ENCODE results near the gene MPRIP.

MPRIP gene

DNA sequence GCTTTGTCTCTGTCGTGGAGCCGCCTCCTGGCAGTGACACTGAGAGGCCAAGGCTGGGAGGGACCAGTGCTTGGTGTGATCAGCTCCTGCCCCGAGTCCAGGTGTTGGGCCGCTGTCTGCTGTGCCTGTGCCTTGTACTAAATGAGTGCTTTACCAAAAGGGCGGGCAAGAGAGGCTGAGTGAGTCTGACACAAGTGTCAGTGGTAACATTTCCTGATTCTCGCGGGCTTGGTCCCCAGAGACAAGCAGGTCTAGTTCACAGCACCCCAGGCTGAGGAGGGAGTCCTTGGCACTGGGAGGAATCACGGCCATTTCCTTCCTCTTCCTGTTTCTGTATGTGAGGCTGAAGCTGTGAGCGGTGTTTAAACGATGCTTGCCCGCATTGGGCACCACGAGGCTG, 133.7 kb downstream of the MPRIP start:
- ATAC-seq, result no peak
- TF ChIP-seq, protein P1, sequence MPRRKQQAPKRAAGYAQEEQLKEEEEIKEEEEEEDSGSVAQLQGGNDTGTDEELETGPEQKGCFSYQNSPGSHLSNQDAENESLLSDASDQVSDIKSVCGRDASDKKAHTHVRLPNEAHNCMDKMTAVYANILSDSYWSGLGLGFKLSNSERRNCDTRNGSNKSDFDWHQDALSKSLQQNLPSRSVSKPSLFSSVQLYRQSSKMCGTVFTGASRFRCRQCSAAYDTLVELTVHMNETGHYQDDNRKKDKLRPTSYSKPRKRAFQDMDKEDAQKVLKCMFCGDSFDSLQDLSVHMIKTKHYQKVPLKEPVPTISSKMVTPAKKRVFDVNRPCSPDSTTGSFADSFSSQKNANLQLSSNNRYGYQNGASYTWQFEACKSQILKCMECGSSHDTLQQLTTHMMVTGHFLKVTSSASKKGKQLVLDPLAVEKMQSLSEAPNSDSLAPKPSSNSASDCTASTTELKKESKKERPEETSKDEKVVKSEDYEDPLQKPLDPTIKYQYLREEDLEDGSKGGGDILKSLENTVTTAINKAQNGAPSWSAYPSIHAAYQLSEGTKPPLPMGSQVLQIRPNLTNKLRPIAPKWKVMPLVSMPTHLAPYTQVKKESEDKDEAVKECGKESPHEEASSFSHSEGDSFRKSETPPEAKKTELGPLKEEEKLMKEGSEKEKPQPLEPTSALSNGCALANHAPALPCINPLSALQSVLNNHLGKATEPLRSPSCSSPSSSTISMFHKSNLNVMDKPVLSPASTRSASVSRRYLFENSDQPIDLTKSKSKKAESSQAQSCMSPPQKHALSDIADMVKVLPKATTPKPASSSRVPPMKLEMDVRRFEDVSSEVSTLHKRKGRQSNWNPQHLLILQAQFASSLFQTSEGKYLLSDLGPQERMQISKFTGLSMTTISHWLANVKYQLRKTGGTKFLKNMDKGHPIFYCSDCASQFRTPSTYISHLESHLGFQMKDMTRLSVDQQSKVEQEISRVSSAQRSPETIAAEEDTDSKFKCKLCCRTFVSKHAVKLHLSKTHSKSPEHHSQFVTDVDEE (CRISPR knock-in tag; IDR thresholded peaks at IDR 0.05), result no peak
- TF ChIP-seq ZC3H10 (CRISPR knock-in tag; IDR thresholded peaks at IDR 0.05), result no peak
- no peak for TF ChIP-seq ZNF70 (CRISPR knock-in tag; IDR thresholded peaks at IDR 0.05)
- TF ChIP-seq SNAI2 (CRISPR knock-in tag; IDR thresholded peaks at IDR 0.05), result no peak
- TF ChIP-seq, protein P2, sequence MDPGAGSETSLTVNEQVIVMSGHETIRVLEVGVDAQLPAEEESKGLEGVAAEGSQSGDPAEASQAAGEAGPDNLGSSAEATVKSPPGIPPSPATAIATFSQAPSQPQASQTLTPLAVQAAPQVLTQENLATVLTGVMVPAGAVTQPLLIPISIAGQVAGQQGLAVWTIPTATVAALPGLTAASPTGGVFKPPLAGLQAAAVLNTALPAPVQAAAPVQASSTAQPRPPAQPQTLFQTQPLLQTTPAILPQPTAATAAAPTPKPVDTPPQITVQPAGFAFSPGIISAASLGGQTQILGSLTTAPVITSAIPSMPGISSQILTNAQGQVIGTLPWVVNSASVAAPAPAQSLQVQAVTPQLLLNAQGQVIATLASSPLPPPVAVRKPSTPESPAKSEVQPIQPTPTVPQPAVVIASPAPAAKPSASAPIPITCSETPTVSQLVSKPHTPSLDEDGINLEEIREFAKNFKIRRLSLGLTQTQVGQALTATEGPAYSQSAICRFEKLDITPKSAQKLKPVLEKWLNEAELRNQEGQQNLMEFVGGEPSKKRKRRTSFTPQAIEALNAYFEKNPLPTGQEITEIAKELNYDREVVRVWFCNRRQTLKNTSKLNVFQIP (CRISPR knock-in tag; IDR thresholded peaks at IDR 0.05; ENCODE audit: borderline replicate concordance, low read depth), result no peak
- no peak for TF ChIP-seq RARB (CRISPR knock-in tag; IDR thresholded peaks at IDR 0.05)
- TF ChIP-seq CSDC2 (CRISPR knock-in tag; IDR thresholded peaks at IDR 0.05), result no peak
- TF ChIP-seq ZNF8 (CRISPR knock-in tag; IDR thresholded peaks at IDR 0.05), result no peak
- no peak for TF ChIP-seq ARNTL (CRISPR knock-in tag; IDR thresholded peaks at IDR 0.05; ENCODE audit: borderline replicate concordance, low read depth)
- TF ChIP-seq TOX (CRISPR knock-in tag; IDR thresholded peaks at IDR 0.05; ENCODE audit: borderline replicate concordance), result no peak
- TF ChIP-seq GLIS3 (CRISPR knock-in tag; IDR thresholded peaks at IDR 0.05), result no peak

DNA sequence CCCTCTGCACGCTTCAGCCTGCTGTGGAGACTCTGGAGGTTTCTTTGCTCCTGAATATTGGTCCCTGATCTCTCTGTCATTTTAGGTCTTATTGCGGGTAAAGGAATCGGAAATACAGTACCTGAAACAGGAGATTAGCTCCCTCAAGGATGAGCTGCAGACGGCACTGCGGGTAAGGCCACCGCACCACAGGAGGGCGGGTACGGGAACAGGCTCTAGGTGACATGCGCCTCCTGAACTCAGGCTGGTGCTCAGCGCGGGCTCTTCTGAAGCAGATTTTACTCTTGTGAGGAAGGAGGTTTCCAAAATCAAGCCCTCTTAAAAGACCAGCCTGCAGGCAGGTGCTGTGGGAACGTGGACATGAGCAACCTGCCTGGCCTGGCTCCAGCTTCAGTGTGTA, 134.1 kb downstream of the MPRIP start:
- TF ChIP-seq, protein P2 (CRISPR knock-in tag; IDR thresholded peaks at IDR 0.05; ENCODE audit: borderline replicate concordance, low read depth), result no peak
- TF ChIP-seq ZFP30 (CRISPR knock-in tag; IDR thresholded peaks at IDR 0.05) (no peak), GLIS3 (CRISPR knock-in tag; IDR thresholded peaks at IDR 0.05) (no peak), TOX (CRISPR knock-in tag; IDR thresholded peaks at IDR 0.05; ENCODE audit: borderline replicate concordance) (no peak), ESRRG (CRISPR knock-in tag; IDR thresholded peaks at IDR 0.05) (no peak), ZNF565 (CRISPR knock-in tag; conservative IDR thresholded peaks at IDR 0.05; ENCODE audit: low read depth) (no peak)
- TF ChIP-seq, protein P1 (CRISPR knock-in tag; IDR thresholded peaks at IDR 0.05), result no peak
- no peak for ATAC-seq

DNA sequence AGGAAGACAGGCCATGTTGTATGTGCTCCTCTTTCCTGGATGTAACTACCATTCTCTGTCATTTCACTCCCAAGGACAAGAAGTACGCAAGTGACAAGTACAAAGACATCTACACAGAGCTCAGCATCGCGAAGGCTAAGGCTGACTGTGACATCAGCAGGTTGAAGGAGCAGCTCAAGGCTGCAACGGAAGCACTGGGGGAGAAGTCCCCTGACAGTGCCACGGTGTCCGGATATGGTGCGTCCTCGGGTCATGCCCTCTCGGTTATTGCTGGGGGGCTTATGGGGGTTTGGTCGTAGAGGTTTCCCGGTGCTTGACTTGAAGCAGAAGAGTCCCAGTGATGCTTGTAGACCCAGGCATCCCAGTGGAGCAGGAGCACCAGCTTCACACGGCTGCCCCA, 134.9 kb downstream of the MPRIP start:
- ATAC-seq, result no peak
- TF ChIP-seq BACH2 (CRISPR knock-in tag; IDR thresholded peaks at IDR 0.05; ENCODE audit: borderline replicate concordance) (no peak), ZFP3 (CRISPR knock-in tag; IDR thresholded peaks at IDR 0.05) (no peak), ZNF8 (CRISPR knock-in tag; IDR thresholded peaks at IDR 0.05) (no peak), RARB (CRISPR knock-in tag; IDR thresholded peaks at IDR 0.05) (no peak), ZNF70 (CRISPR knock-in tag; IDR thresholded peaks at IDR 0.05) (no peak), OSR1 (CRISPR knock-in tag; IDR thresholded peaks at IDR 0.05) (no peak), ZFP30 (CRISPR knock-in tag; IDR thresholded peaks at IDR 0.05) (no peak), ZC3H10 (CRISPR knock-in tag; IDR thresholded peaks at IDR 0.05) (no peak), CSDC2 (CRISPR knock-in tag; IDR thresholded peaks at IDR 0.05) (no peak), SNAI2 (CRISPR knock-in tag; IDR thresholded peaks at IDR 0.05) (no peak), TOX (CRISPR knock-in tag; IDR thresholded peaks at IDR 0.05; ENCODE audit: borderline replicate concordance) (no peak)
- TF ChIP-seq, protein P1 (CRISPR knock-in tag; IDR thresholded peaks at IDR 0.05), result no peak
- TF ChIP-seq, protein P3, sequence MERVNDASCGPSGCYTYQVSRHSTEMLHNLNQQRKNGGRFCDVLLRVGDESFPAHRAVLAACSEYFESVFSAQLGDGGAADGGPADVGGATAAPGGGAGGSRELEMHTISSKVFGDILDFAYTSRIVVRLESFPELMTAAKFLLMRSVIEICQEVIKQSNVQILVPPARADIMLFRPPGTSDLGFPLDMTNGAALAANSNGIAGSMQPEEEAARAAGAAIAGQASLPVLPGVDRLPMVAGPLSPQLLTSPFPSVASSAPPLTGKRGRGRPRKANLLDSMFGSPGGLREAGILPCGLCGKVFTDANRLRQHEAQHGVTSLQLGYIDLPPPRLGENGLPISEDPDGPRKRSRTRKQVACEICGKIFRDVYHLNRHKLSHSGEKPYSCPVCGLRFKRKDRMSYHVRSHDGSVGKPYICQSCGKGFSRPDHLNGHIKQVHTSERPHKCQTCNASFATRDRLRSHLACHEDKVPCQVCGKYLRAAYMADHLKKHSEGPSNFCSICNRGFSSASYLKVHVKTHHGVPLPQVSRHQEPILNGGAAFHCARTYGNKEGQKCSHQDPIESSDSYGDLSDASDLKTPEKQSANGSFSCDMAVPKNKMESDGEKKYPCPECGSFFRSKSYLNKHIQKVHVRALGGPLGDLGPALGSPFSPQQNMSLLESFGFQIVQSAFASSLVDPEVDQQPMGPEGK (CRISPR knock-in tag; IDR thresholded peaks at IDR 0.05; ENCODE audit: borderline replicate concordance), result no peak
- TF ChIP-seq, protein P4, sequence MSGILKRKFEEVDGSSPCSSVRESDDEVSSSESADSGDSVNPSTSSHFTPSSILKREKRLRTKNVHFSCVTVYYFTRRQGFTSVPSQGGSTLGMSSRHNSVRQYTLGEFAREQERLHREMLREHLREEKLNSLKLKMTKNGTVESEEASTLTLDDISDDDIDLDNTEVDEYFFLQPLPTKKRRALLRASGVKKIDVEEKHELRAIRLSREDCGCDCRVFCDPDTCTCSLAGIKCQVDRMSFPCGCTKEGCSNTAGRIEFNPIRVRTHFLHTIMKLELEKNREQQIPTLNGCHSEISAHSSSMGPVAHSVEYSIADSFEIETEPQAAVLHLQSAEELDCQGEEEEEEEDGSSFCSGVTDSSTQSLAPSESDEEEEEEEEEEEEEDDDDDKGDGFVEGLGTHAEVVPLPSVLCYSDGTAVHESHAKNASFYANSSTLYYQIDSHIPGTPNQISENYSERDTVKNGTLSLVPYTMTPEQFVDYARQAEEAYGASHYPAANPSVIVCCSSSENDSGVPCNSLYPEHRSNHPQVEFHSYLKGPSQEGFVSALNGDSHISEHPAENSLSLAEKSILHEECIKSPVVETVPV (CRISPR knock-in tag; IDR thresholded peaks at IDR 0.05), result no peak
- TF ChIP-seq, protein P5, sequence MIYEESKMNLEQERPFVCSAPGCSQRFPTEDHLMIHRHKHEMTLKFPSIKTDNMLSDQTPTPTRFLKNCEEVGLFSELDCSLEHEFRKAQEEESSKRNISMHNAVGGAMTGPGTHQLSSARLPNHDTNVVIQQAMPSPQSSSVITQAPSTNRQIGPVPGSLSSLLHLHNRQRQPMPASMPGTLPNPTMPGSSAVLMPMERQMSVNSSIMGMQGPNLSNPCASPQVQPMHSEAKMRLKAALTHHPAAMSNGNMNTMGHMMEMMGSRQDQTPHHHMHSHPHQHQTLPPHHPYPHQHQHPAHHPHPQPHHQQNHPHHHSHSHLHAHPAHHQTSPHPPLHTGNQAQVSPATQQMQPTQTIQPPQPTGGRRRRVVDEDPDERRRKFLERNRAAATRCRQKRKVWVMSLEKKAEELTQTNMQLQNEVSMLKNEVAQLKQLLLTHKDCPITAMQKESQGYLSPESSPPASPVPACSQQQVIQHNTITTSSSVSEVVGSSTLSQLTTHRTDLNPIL (CRISPR knock-in tag; IDR thresholded peaks at IDR 0.05; ENCODE audit: low read depth), result no peak

Measured in SK-N-SH treated with all-trans-retinoic acid at 6 μM for 48 hours (cell line).